HEK293 (cell line): ENCODE measurements around the gene CD2AP.

ENCODE experiments used
- GFI1B ChIP-seq: fragments of 450-650 bp; formaldehyde crosslinking; IDR thresholded peaks from 2 replicates; pipeline ENCODE4 v1.5.1; 2016; ENCODE audit warnings: missing biosample characterization, missing genetic modification characterization
- HOXC10 ChIP-seq: sonication (generic); formaldehyde crosslinking; IDR thresholded peaks from 2 replicates; pipeline ENCODE4 v1.8.1; 2023; ENCODE audit warnings: mild to moderate bottlenecking, missing genetic modification reagents
- IKZF3 ChIP-seq: fragments of 450-650 bp; IDR thresholded peaks from 2 replicates; pipeline ENCODE4 v1.5.0; 2018; ENCODE audit warnings: missing biosample characterization, mild to moderate bottlenecking, missing genetic modification characterization, moderate library complexity
- KLF7 ChIP-seq: fragments of 450-650 bp; formaldehyde crosslinking; IDR thresholded peaks from 2 replicates; pipeline ENCODE4 v1.5.1; 2016; ENCODE audit warnings: missing biosample characterization, missing genetic modification characterization, borderline replicate concordance
- PRDM1 ChIP-seq: fragments of 450-650 bp; formaldehyde crosslinking; IDR thresholded peaks from 2 replicates; pipeline ENCODE4; 2016; ENCODE audit warnings: missing biosample characterization, missing genetic modification characterization
- ZBTB17 ChIP-seq: fragments of 450-650 bp; formaldehyde crosslinking; IDR thresholded peaks from 2 replicates; pipeline ENCODE4 v1.5.1; 2016; ENCODE audit warnings: missing biosample characterization, missing genetic modification characterization
- ZFP37 ChIP-seq: fragments of 450-650 bp; formaldehyde crosslinking; IDR thresholded peaks from 2 replicates; pipeline ENCODE4 v1.5.1; 2016; ENCODE audit warnings: missing biosample characterization, missing genetic modification characterization
- ZNF169 ChIP-seq: fragments of 450-650 bp; formaldehyde crosslinking; IDR thresholded peaks from 2 replicates; pipeline ENCODE4 v1.5.1; 2016; ENCODE audit warnings: missing biosample characterization, missing genetic modification characterization
- ZNF23 ChIP-seq: fragments of 450-650 bp; formaldehyde crosslinking; IDR thresholded peaks from 2 replicates; pipeline ENCODE4 v1.5.1; 2016; ENCODE audit warnings: missing biosample characterization, missing genetic modification characterization, borderline replicate concordance
- ZNF24 ChIP-seq: fragments of 450-650 bp; formaldehyde crosslinking; IDR thresholded peaks from 2 replicates; pipeline ENCODE4 v1.5.1; 2016; ENCODE audit warnings: missing biosample characterization, missing genetic modification characterization
- ZNF302 ChIP-seq: fragments of 450-650 bp; formaldehyde crosslinking; IDR thresholded peaks from 2 replicates; pipeline ENCODE4 v1.5.1; 2016; ENCODE audit warnings: missing biosample characterization, missing genetic modification characterization, low read depth
- ZNF324 ChIP-seq: fragments of 450-650 bp; formaldehyde crosslinking; IDR thresholded peaks from 2 replicates; pipeline ENCODE4 v1.5.1; 2016; ENCODE audit warnings: missing biosample characterization, missing genetic modification characterization
- ZNF335 ChIP-seq: fragments of 450-650 bp; formaldehyde crosslinking; conservative IDR thresholded peaks from 2 replicates; pipeline ENCODE4 v1.5.1; 2016; ENCODE audit warnings: missing biosample characterization, missing genetic modification characterization
- ZNF426 ChIP-seq: fragments of 450-650 bp; formaldehyde crosslinking; IDR thresholded peaks from 2 replicates; pipeline ENCODE4 v1.5.1; 2017; ENCODE audit warnings: missing biosample characterization, missing genetic modification characterization, mild to moderate bottlenecking, inconsistent platforms, moderate library complexity
- ZNF510 ChIP-seq: fragments of 450-650 bp; formaldehyde crosslinking; IDR thresholded peaks from 2 replicates; pipeline ENCODE4 v1.5.1; 2018; ENCODE audit warnings: mild to moderate bottlenecking, missing genetic modification characterization, missing biosample characterization; ENCODE audit not compliant: insufficient replicate concordance
- ZNF530 ChIP-seq: fragments of 450-650 bp; formaldehyde crosslinking; IDR thresholded peaks from 2 replicates; pipeline ENCODE4 v1.5.1; 2016; ENCODE audit warnings: low read depth, missing biosample characterization, missing genetic modification characterization
- ZNF558 ChIP-seq: fragments of 450-650 bp; formaldehyde crosslinking; IDR thresholded peaks from 2 replicates; pipeline ENCODE4 v1.5.1; 2016; ENCODE audit warnings: missing biosample characterization, missing genetic modification characterization
- ZNF785 ChIP-seq: fragments of 450-650 bp; formaldehyde crosslinking; IDR thresholded peaks from 2 replicates; pipeline ENCODE4 v1.5.1; 2016; ENCODE audit warnings: missing biosample characterization, missing genetic modification characterization
- ZNF830 ChIP-seq: fragments of 450-650 bp; IDR thresholded peaks from 2 replicates; pipeline ENCODE4 v1.5.0; 2018; ENCODE audit warnings: missing biosample characterization, missing genetic modification characterization, low read depth, mild to moderate bottlenecking, moderate library complexity
- TF ChIP-seq, protein P1 (sequence below): fragments of 450-650 bp; formaldehyde crosslinking; IDR thresholded peaks from 2 replicates; pipeline ENCODE4 v1.5.1; 2017; ENCODE audit warnings: missing biosample characterization, missing genetic modification characterization
- TF ChIP-seq, protein P2 (sequence below): fragments of 450-650 bp; formaldehyde crosslinking; IDR thresholded peaks from 2 replicates; pipeline ENCODE4 v1.5.1; 2016; ENCODE audit warnings: missing biosample characterization, missing genetic modification characterization
- TF ChIP-seq, protein P3 (sequence below): fragments of 450-650 bp; formaldehyde crosslinking; conservative IDR thresholded peaks from 2 replicates; pipeline ENCODE4 v1.5.1; 2016; ENCODE audit warnings: low read depth, missing biosample characterization, missing genetic modification characterization
- TF ChIP-seq, protein P4 (sequence below): sonication (generic); formaldehyde crosslinking; IDR thresholded peaks from 2 replicates; pipeline ENCODE4 v1.8.1; 2022; ENCODE audit warnings: mild to moderate bottlenecking, moderate library complexity, missing genetic modification reagents
- TF ChIP-seq, protein P5 (sequence below): fragments of 450-650 bp; IDR thresholded peaks from 2 replicates; pipeline ENCODE4 v1.5.1; 2018; ENCODE audit warnings: missing biosample characterization, missing genetic modification characterization
- TF ChIP-seq, protein P6 (sequence below): fragments of 450-650 bp; formaldehyde crosslinking; IDR thresholded peaks from 2 replicates; pipeline ENCODE4 v1.5.1; 2016; ENCODE audit warnings: missing biosample characterization, missing genetic modification characterization

The CD2AP gene

DNA sequence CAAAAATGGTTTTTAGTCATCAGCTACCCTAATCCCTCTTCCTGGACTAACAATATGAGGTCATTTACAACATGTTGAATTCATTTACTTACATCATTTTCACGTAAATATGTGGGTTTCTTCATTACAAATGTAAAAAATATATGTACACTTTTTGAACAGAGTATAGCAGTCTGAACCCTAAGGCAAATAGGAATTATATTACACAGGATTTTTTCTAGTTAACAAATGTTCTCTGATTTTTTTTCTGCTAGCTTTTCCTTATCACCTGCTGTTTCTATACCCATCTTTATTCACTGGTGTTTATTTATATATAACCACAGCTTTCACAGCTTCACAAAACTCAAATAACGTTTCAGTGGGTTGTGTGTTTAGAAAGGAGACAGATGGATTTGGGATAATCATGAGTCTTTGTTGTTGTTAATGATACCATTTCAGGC, 21.0 kb upstream of the CD2AP start (continued):
- no peak for TF ChIP-seq ZNF785
- TF ChIP-seq, protein P1, sequence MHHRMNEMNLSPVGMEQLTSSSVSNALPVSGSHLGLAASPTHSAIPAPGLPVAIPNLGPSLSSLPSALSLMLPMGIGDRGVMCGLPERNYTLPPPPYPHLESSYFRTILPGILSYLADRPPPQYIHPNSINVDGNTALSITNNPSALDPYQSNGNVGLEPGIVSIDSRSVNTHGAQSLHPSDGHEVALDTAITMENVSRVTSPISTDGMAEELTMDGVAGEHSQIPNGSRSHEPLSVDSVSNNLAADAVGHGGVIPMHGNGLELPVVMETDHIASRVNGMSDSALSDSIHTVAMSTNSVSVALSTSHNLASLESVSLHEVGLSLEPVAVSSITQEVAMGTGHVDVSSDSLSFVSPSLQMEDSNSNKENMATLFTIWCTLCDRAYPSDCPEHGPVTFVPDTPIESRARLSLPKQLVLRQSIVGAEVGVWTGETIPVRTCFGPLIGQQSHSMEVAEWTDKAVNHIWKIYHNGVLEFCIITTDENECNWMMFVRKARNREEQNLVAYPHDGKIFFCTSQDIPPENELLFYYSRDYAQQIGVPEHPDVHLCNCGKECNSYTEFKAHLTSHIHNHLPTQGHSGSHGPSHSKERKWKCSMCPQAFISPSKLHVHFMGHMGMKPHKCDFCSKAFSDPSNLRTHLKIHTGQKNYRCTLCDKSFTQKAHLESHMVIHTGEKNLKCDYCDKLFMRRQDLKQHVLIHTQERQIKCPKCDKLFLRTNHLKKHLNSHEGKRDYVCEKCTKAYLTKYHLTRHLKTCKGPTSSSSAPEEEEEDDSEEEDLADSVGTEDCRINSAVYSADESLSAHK (tag by site-specific recombination): peak; percentile 85
- peak; percentile 67; the same call in 1 of the 2 replicates for TF ChIP-seq IKZF3 (tag by site-specific recombination)
- TF ChIP-seq GFI1B (tag by site-specific recombination): peak; percentile 80
- no peak for TF ChIP-seq ZNF23
- no peak for TF ChIP-seq ZNF558 (tag by site-specific recombination)
- TF ChIP-seq ZFP37 (tag by site-specific recombination): no peak
- no peak for TF ChIP-seq ZNF426 (tag by site-specific recombination)
- TF ChIP-seq, protein P2, sequence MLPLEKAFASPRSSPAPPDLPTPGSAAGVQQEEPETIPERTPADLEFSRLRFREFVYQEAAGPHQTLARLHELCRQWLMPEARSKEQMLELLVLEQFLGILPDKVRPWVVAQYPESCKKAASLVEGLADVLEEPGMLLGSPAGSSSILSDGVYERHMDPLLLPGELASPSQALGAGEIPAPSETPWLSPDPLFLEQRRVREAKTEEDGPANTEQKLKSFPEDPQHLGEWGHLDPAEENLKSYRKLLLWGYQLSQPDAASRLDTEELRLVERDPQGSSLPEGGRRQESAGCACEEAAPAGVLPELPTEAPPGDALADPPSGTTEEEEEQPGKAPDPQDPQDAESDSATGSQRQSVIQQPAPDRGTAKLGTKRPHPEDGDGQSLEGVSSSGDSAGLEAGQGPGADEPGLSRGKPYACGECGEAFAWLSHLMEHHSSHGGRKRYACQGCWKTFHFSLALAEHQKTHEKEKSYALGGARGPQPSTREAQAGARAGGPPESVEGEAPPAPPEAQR (tag by site-specific recombination): no peak
- TF ChIP-seq ZNF510 (tag by site-specific recombination): no peak
- peak; percentile 75 for TF ChIP-seq ZBTB17
- TF ChIP-seq, protein P3, sequence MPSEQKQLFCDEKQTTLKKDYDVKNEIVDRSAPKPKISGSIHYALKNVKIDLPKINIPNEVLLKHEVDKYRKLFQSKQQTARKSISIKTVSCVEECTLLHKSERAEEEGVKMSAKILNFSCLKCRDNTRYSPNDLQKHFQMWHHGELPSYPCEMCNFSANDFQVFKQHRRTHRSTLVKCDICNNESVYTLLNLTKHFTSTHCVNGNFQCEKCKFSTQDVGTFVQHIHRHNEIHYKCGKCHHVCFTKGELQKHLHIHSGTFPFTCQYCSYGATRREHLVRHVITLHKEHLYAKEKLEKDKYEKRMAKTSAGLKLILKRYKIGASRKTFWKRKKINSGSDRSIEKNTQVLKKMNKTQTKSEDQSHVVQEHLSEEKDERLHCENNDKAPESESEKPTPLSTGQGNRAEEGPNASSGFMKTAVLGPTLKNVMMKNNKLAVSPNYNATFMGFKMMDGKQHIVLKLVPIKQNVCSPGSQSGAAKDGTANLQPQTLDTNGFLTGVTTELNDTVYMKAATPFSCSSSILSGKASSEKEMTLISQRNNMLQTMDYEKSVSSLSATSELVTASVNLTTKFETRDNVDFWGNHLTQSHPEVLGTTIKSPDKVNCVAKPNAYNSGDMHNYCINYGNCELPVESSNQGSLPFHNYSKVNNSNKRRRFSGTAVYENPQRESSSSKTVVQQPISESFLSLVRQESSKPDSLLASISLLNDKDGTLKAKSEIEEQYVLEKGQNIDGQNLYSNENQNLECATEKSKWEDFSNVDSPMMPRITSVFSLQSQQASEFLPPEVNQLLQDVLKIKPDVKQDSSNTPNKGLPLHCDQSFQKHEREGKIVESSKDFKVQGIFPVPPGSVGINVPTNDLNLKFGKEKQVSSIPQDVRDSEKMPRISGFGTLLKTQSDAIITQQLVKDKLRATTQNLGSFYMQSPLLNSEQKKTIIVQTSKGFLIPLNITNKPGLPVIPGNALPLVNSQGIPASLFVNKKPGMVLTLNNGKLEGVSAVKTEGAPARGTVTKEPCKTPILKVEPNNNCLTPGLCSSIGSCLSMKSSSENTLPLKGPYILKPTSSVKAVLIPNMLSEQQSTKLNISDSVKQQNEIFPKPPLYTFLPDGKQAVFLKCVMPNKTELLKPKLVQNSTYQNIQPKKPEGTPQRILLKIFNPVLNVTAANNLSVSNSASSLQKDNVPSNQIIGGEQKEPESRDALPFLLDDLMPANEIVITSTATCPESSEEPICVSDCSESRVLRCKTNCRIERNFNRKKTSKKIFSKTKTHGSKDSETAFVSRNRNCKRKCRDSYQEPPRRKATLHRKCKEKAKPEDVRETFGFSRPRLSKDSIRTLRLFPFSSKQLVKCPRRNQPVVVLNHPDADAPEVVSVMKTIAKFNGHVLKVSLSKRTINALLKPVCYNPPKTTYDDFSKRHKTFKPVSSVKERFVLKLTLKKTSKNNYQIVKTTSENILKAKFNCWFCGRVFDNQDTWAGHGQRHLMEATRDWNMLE (tag by site-specific recombination): no peak
- no peak for TF ChIP-seq ZNF302 (tag by site-specific recombination)
- TF ChIP-seq, protein P4, sequence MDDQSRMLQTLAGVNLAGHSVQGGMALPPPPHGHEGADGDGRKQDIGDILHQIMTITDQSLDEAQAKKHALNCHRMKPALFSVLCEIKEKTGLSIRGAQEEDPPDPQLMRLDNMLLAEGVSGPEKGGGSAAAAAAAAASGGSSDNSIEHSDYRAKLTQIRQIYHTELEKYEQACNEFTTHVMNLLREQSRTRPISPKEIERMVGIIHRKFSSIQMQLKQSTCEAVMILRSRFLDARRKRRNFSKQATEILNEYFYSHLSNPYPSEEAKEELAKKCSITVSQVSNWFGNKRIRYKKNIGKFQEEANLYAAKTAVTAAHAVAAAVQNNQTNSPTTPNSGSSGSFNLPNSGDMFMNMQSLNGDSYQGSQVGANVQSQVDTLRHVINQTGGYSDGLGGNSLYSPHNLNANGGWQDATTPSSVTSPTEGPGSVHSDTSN: no peak
- TF ChIP-seq ZNF324 (tag by site-specific recombination): no peak
- no peak for TF ChIP-seq KLF7 (tag by site-specific recombination)
- 0 out of 2 replicates have a peak, but pooled peaks have one; percentile 29 for TF ChIP-seq ZNF335
- TF ChIP-seq HOXC10 (CRISPR knock-in tag): no peak
- no peak for TF ChIP-seq ZNF169 (tag by site-specific recombination)
- TF ChIP-seq ZNF24: no peak; the same call in 1 of the 2 replicates
- TF ChIP-seq ZNF530 (tag by site-specific recombination): no peak
- TF ChIP-seq, protein P5, sequence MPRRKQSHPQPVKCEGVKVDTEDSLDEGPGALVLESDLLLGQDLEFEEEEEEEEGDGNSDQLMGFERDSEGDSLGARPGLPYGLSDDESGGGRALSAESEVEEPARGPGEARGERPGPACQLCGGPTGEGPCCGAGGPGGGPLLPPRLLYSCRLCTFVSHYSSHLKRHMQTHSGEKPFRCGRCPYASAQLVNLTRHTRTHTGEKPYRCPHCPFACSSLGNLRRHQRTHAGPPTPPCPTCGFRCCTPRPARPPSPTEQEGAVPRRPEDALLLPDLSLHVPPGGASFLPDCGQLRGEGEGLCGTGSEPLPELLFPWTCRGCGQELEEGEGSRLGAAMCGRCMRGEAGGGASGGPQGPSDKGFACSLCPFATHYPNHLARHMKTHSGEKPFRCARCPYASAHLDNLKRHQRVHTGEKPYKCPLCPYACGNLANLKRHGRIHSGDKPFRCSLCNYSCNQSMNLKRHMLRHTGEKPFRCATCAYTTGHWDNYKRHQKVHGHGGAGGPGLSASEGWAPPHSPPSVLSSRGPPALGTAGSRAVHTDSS (tag by site-specific recombination): peak; percentile 42
- no peak for TF ChIP-seq PRDM1 (tag by site-specific recombination)
- TF ChIP-seq, protein P6, sequence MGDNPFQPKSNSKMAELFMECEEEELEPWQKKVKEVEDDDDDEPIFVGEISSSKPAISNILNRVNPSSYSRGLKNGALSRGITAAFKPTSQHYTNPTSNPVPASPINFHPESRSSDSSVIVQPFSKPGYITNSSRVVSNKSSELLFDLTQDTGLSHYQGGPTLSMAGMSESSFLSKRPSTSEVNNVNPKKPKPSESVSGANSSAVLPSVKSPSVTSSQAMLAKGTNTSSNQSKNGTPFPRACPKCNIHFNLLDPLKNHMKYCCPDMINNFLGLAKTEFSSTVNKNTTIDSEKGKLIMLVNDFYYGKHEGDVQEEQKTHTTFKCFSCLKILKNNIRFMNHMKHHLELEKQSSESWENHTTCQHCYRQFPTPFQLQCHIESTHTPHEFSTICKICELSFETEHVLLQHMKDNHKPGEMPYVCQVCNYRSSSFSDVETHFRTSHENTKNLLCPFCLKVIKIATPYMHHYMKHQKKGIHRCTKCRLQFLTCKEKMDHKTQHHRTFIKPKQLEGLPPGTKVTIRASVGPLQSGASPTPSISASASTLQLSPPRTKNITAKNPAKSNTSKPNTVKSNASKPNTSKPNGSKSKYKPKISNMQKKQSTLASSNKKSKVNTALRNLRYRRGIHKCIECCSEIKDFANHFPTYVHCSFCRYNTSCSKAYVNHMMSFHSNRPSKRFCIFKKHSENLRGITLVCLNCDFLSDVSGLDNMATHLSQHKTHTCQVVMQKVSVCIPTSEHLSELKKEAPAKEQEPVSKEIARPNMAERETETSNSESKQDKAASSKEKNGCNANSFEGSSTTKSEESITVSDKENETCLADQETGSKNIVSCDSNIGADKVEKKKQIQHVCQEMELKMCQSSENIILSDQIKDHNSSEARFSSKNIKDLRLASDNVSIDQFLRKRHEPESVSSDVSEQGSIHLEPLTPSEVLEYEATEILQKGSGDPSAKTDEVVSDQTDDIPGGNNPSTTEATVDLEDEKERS (tag by site-specific recombination): no peak
- no peak for TF ChIP-seq ZNF830 (tag by site-specific recombination)
